HepG2 (cell line): ENCODE measurements around the gene EMILIN1. TPM values are rescaled to one million over a fixed set of nuclear protein-coding genes. Genes with fewer than 3 reads are reported as not detected.

Experiments
- AKAP8 ChIP-seq: sonication (generic); formaldehyde crosslinking; IDR thresholded peaks from 2 replicates; pipeline ENCODE4 v1.5.1; 2020; ENCODE audit warnings: mild to moderate bottlenecking, missing genetic modification reagents
- ATAD3A ChIP-seq: sonication (generic); formaldehyde crosslinking; IDR thresholded peaks from 2 replicates; pipeline ENCODE4 v1.4.0; 2020; ENCODE audit warnings: missing genetic modification reagents
- DMTF1 ChIP-seq: sonication (generic); formaldehyde crosslinking; IDR thresholded peaks from 2 replicates; pipeline ENCODE4 v1.4.0; 2020; ENCODE audit warnings: mild to moderate bottlenecking, missing genetic modification reagents
- EP300 ChIP-seq, 3 experiments: sonication (generic) in 1 of 3; formaldehyde crosslinking in 1 of 3; IDR thresholded peaks; 2 replicates each; pipeline versions ENCODE4 v1.5.1 to v1.6.1; 2011 to 2020; ENCODE audit warnings: low read depth in 2 of 3, low read length in 2 of 3, borderline replicate concordance in 1 of 3, improper control_type of control experiment in 1 of 3, mild to moderate bottlenecking in 1 of 3, missing genetic modification reagents in 1 of 3, moderate library complexity in 1 of 3
- SOX13 ChIP-seq, 3 experiments: fragments of 450-650 bp in 1 of 3; sonication (generic) in 1 of 3; formaldehyde crosslinking in 1 of 3; IDR thresholded peaks in 2 of 3; conservative IDR thresholded peaks in 1 of 3; 2 replicates each; pipeline versions ENCODE4 v1.5.0 to v1.6.1; 2016 to 2020; ENCODE audit warnings: antibody characterized with exemption in 1 of 3, mild to moderate bottlenecking in 1 of 3, missing compliant biosample characterization in 1 of 3, missing genetic modification reagents in 1 of 3, moderate library complexity in 1 of 3
- TFAP4 ChIP-seq: sonication (generic); IDR thresholded peaks from 2 replicates; pipeline ENCODE4 v1.6.1; 2016; ENCODE audit warnings: low read depth, borderline replicate concordance
- ZFP91 ChIP-seq: sonication (generic); formaldehyde crosslinking; IDR thresholded peaks from 2 replicates; pipeline ENCODE4 v1.9.0; 2022; ENCODE audit warnings: missing genetic modification reagents, mild to moderate bottlenecking, borderline replicate concordance
- ZMAT5 ChIP-seq: sonication (generic); formaldehyde crosslinking; IDR thresholded peaks from 2 replicates; pipeline ENCODE4 v1.5.0; 2020; ENCODE audit warnings: mild to moderate bottlenecking, low read depth, missing genetic modification reagents, borderline replicate concordance
- ZNF343 ChIP-seq: sonication (generic); formaldehyde crosslinking; IDR thresholded peaks from 2 replicates; pipeline ENCODE4 v1.4.0; 2020; ENCODE audit warnings: mild to moderate bottlenecking, missing genetic modification reagents
- ZNF431 ChIP-seq: sonication (generic); formaldehyde crosslinking; IDR thresholded peaks from 2 replicates; pipeline ENCODE4 v1.9.0; 2022; ENCODE audit warnings: missing genetic modification reagents, low read depth, mild to moderate bottlenecking, borderline replicate concordance
- ZNF605 ChIP-seq: sonication (generic); formaldehyde crosslinking; IDR thresholded peaks from 2 replicates; pipeline ENCODE4 v1.8.0; 2022; ENCODE audit warnings: mild to moderate bottlenecking, missing genetic modification reagents
- ZNF615 ChIP-seq: sonication (generic); formaldehyde crosslinking; IDR thresholded peaks from 2 replicates; pipeline ENCODE4 v1.5.0; 2020; ENCODE audit warnings: mild to moderate bottlenecking, missing genetic modification reagents, borderline replicate concordance
- ZNF839 ChIP-seq: sonication (generic); formaldehyde crosslinking; IDR thresholded peaks from 2 replicates; pipeline ENCODE4 v1.4.0; 2020; ENCODE audit warnings: missing genetic modification reagents, mild to moderate bottlenecking, borderline replicate concordance
- polyA plus RNA-seq, 8 experiments: library from polyadenylated mRNA; depleted of rRNA in 3 of 8; stranded (reverse) in 7 of 8; unstranded in 1 of 8; fragments of >200 nt; fragmentation: Illumina TruSeq in 4 of 8; extraction: Trizol in 4 of 8; gene quantifications; 2 replicates each; pipeline versions ENCODE4 v1.2.1 to v1.2.3, GENCODE V29; 2011 to 2016; ENCODE audit warnings: low read depth in 4 of 8, missing spikeins in 1 of 8, mixed read lengths in 1 of 8; ENCODE audit not compliant: insufficient read depth in 1 of 8
- total RNA-seq, 5 experiments: library from RNA; depleted of rRNA; stranded (reverse); fragments of >200 nt; fragmentation: Illumina TruSeq; extraction: Trizol; gene quantifications; 2 replicates each; pipeline ENCODE4 v1.2.3, GENCODE V29; 2016; ENCODE audit warnings: low read depth in 1 of 5
- TF ChIP-seq, protein P1 (sequence below): sonication (generic); formaldehyde crosslinking; IDR thresholded peaks from 2 replicates; pipeline ENCODE4 v1.8.1; 2023; ENCODE audit warnings: mild to moderate bottlenecking, missing genetic modification reagents
- TF ChIP-seq, protein P2 (sequence below): fragments of 450-650 bp; IDR thresholded peaks from 2 replicates; pipeline ENCODE4 v1.6.1; 2016
- TF ChIP-seq, protein P3 (sequence below): IDR thresholded peaks from 2 replicates; pipeline ENCODE4 v1.6.1; 2016; ENCODE audit warnings: mild to moderate bottlenecking, missing biosample characterization, missing genetic modification reagents

EMILIN1 gene
- total and polyA plus RNA-seq, 2 of the 13 experiments (the other 11 are each of a cell fraction or from before 2014, with no cell fraction given), result 8.1 to 9.7 TPM

GRCh38 chr2:27133905-27134780 is 55.7 kb downstream of the EMILIN1 start, which contains the start of gene PREB (continued):
- TF ChIP-seq, protein P1, sequence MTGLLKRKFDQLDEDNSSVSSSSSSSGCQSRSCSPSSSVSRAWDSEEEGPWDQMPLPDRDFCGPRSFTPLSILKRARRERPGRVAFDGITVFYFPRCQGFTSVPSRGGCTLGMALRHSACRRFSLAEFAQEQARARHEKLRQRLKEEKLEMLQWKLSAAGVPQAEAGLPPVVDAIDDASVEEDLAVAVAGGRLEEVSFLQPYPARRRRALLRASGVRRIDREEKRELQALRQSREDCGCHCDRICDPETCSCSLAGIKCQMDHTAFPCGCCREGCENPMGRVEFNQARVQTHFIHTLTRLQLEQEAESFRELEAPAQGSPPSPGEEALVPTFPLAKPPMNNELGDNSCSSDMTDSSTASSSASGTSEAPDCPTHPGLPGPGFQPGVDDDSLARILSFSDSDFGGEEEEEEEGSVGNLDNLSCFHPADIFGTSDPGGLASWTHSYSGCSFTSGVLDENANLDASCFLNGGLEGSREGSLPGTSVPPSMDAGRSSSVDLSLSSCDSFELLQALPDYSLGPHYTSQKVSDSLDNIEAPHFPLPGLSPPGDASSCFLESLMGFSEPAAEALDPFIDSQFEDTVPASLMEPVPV (CRISPR knock-in tag), result peak; percentile 81
- TF ChIP-seq ATAD3A (CRISPR knock-in tag) (no peak), ZNF431 (CRISPR knock-in tag) (no peak), ZNF839 (CRISPR knock-in tag) (no peak), TFAP4 (no peak), AKAP8 (CRISPR knock-in tag) (peak; percentile 80), ZNF343 (CRISPR knock-in tag) (peak; percentile 54; the same call in 1 of the 2 replicates), DMTF1 (0 out of 2 replicates have a peak, but pooled peaks have one; percentile 27), ZNF605 (CRISPR knock-in tag) (no peak; the same call in 1 of the 2 replicates), ZNF615 (CRISPR knock-in tag) (no peak), ZFP91 (CRISPR knock-in tag) (peak; percentile 69; the same call in 1 of the 2 replicates), ZMAT5 (no peak), SOX13 (IDR thresholded peaks at IDR 0.05) (no peak), SOX13 (CRISPR knock-in tag; conservative IDR thresholded peaks at IDR 0.05 in 1 of 2, IDR thresholded peaks at IDR 0.05 in 1 of 2) (peak in 1 of 2 experiments; percentile 15; a peak in 1 of 4 replicates), EP300 (IDR thresholded peaks at IDR 0.05; ENCODE audit: low read depth in 2 of 2, low read length in 2 of 2) (0 out of 4 replicates have a peak, but pooled peaks have one; percentile 7 to 26), EP300 (CRISPR knock-in tag; IDR thresholded peaks at IDR 0.05; ENCODE audit: borderline replicate concordance) (no peak)
- TF ChIP-seq, protein P2, sequence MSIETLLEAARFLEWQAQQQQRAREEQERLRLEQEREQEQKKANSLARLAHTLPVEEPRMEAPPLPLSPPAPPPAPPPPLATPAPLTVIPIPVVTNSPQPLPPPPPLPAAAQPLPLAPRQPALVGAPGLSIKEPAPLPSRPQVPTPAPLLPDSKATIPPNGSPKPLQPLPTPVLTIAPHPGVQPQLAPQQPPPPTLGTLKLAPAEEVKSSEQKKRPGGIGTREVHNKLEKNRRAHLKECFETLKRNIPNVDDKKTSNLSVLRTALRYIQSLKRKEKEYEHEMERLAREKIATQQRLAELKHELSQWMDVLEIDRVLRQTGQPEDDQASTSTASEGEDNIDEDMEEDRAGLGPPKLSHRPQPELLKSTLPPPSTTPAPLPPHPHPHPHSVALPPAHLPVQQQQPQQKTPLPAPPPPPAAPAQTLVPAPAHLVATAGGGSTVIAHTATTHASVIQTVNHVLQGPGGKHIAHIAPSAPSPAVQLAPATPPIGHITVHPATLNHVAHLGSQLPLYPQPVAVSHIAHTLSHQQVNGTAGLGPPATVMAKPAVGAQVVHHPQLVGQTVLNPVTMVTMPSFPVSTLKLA, result no peak
- TF ChIP-seq, protein P3, sequence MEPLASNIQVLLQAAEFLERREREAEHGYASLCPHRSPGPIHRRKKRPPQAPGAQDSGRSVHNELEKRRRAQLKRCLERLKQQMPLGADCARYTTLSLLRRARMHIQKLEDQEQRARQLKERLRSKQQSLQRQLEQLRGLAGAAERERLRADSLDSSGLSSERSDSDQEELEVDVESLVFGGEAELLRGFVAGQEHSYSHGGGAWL (CRISPR knock-in tag), result peak; percentile 57; the same call in 1 of the 2 replicates
